Ishikawa (cell line): ENCODE results near the gene NTM.

Experiments used
- CEBPB ChIP-seq: IDR thresholded peaks from 2 replicates; pipeline ENCODE4 v1.6.1; 2012
- CREB1 ChIP-seq: IDR thresholded peaks from 2 replicates; pipeline ENCODE4 v1.6.1; 2012; ENCODE audit warnings: low read depth
- EGR1 ChIP-seq: IDR thresholded peaks from 2 replicates; pipeline ENCODE4 v1.6.1; 2012
- EP300 ChIP-seq: IDR thresholded peaks from 2 replicates; pipeline ENCODE4 v1.6.1; 2012; ENCODE audit warnings: borderline replicate concordance
- FOXM1 ChIP-seq: IDR thresholded peaks from 2 replicates; pipeline ENCODE4 v1.6.1; 2012; ENCODE audit warnings: low read depth, borderline replicate concordance
- NFIC ChIP-seq: IDR thresholded peaks from 2 replicates; pipeline ENCODE4 v1.6.1; 2012
- RAD21 ChIP-seq: IDR thresholded peaks from 2 replicates; pipeline ENCODE4 v1.6.1; 2012; ENCODE audit warnings: low read depth
- TAF1 ChIP-seq: IDR thresholded peaks from 2 replicates; pipeline ENCODE4 v1.6.1; 2012; ENCODE audit warnings: low read depth, mild to moderate bottlenecking
- TCF12 ChIP-seq: IDR thresholded peaks from 2 replicates; pipeline ENCODE4 v1.6.1; 2012; ENCODE audit warnings: low read depth
- TEAD4 ChIP-seq: IDR thresholded peaks from 2 replicates; pipeline ENCODE4 v1.6.1; 2012
- YY1 ChIP-seq: IDR thresholded peaks from 2 replicates; pipeline ENCODE4 v1.6.1; 2012; ENCODE audit warnings: low read depth
- ZBTB7A ChIP-seq: IDR thresholded peaks from 2 replicates; pipeline ENCODE4 v1.6.1; 2012; ENCODE audit warnings: low read depth
- TF ChIP-seq, protein P1 (sequence below): IDR thresholded peaks from 2 replicates; pipeline ENCODE4 v1.6.1; 2012; ENCODE audit warnings: low read depth, mild to moderate bottlenecking
- TF ChIP-seq, protein P2 (sequence below): IDR thresholded peaks from 2 replicates; pipeline ENCODE4 v1.6.1; 2012
- TF ChIP-seq, protein P3 (sequence below): IDR thresholded peaks from 2 replicates; pipeline ENCODE4 v1.6.1; 2012

Gene NTM

DNA sequence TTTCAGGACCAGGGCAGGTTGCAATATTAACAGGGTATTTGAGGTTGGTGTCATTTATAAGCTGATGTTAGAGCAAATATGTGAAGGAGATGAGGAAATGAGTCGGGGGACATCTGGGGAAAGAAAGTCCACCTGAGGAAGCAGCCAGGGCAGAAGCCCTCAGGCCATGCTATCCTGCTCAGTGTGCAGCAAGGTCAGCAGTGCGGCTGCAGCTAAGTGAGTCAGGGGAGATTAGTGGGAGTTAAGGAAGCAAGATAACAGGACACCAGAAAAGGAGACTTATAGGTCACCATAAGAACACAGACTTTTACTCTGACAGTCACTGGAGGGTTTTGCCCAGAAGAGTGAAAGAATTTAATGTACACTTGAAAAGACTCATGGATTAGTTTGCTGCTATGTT lies 468.9 kb downstream of the NTM start:
- no peak for TF ChIP-seq EGR1
- TF ChIP-seq, protein P1, sequence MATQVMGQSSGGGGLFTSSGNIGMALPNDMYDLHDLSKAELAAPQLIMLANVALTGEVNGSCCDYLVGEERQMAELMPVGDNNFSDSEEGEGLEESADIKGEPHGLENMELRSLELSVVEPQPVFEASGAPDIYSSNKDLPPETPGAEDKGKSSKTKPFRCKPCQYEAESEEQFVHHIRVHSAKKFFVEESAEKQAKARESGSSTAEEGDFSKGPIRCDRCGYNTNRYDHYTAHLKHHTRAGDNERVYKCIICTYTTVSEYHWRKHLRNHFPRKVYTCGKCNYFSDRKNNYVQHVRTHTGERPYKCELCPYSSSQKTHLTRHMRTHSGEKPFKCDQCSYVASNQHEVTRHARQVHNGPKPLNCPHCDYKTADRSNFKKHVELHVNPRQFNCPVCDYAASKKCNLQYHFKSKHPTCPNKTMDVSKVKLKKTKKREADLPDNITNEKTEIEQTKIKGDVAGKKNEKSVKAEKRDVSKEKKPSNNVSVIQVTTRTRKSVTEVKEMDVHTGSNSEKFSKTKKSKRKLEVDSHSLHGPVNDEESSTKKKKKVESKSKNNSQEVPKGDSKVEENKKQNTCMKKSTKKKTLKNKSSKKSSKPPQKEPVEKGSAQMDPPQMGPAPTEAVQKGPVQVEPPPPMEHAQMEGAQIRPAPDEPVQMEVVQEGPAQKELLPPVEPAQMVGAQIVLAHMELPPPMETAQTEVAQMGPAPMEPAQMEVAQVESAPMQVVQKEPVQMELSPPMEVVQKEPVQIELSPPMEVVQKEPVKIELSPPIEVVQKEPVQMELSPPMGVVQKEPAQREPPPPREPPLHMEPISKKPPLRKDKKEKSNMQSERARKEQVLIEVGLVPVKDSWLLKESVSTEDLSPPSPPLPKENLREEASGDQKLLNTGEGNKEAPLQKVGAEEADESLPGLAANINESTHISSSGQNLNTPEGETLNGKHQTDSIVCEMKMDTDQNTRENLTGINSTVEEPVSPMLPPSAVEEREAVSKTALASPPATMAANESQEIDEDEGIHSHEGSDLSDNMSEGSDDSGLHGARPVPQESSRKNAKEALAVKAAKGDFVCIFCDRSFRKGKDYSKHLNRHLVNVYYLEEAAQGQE = no peak
- TF ChIP-seq, protein P2, sequence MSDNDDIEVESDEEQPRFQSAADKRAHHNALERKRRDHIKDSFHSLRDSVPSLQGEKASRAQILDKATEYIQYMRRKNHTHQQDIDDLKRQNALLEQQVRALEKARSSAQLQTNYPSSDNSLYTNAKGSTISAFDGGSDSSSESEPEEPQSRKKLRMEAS = no peak
- no peak for TF ChIP-seq CREB1
- no peak for TF ChIP-seq TCF12
- TF ChIP-seq TEAD4 = no peak
- no peak for TF ChIP-seq FOXM1
- TF ChIP-seq YY1 = no peak
- TF ChIP-seq EP300 = no peak
- TF ChIP-seq RAD21 = no peak
- TF ChIP-seq NFIC = no peak
- no peak for TF ChIP-seq CEBPB
- TF ChIP-seq, protein P3, sequence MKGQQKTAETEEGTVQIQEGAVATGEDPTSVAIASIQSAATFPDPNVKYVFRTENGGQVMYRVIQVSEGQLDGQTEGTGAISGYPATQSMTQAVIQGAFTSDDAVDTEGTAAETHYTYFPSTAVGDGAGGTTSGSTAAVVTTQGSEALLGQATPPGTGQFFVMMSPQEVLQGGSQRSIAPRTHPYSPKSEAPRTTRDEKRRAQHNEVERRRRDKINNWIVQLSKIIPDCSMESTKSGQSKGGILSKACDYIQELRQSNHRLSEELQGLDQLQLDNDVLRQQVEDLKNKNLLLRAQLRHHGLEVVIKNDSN = no peak
- TF ChIP-seq ZBTB7A = no peak
- no peak for TF ChIP-seq TAF1

DNA sequence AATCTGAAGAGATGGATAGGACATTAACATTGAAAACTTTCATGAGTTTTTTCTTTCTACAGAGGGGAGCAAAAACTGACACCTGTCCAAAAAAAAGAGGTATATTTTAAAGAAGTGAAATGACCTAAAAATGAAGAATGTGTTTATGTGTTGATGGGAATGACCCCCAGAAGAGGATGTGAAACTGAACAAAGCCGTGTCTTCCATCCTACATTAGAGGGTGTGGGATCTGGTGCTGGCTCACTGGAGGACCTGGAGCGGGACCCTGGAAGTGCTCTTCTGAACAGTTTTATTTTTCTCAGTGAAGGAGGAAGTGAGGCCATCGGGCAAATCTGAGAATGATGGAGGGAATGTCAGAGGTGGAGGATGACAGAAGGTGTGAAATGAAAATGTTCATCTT lies 470.1 kb downstream of the NTM start:
- no peak for TF ChIP-seq RAD21
- no peak for TF ChIP-seq YY1
- no peak for TF ChIP-seq TAF1
- TF ChIP-seq TCF12 = no peak
- TF ChIP-seq ZBTB7A = no peak
- no peak for TF ChIP-seq CREB1

DNA sequence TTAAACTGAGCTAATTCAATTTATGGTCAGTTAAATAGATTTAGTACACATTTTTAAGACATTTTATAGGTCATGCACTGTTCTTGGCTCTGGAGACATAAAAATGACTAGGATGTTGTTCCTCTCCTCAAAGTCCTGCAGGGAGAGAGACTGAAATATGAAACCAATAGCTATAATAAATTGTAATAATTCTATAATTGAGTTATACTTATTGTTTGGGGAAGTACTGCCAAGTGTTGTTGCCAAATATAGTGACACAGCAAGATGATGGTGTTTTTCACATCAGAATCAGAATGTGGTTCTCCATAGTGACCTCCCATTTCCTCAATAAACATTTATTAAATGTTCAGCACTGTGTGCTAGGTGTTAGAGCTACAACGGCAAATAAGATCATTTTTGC lies 470.6 kb downstream of the NTM start:
- TF ChIP-seq EP300 = no peak
- TF ChIP-seq, protein P2 = no peak
- TF ChIP-seq NFIC = no peak
- TF ChIP-seq TEAD4 = no peak
- TF ChIP-seq ZBTB7A = no peak
- no peak for TF ChIP-seq TCF12
- TF ChIP-seq RAD21 = no peak
- TF ChIP-seq FOXM1 = no peak

DNA sequence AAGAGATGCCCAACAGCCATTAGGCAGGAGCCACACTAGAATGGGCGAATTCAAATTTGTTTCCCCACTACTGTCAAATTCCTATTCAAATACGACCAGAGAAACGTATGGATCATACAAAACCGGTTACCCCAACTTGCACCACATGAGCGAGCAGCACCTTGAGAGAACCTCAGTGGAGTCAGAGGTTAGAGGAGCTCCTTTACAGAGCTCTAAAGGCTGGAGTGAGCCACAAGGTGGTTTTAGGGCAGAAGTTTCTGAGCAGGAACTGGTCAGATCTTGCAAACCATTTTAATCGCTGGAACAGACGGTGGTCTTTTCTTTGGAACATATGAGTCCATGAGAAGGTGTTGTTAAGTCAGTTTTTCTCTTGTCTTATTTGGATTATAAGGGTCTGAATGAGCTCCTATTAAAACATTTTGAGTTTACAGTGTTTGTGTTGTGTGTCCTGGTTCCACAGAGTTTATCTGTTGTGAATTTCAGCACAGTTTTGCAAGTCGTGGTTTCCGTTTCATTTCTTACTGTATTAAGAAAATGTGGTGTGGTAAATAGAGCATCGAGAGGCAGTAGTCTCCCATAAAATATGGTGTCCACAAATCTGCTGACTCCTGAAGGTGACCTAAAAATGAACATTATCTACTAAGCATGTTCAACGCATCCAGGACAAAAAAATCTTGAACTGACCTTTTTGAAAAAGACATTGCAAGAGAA lies 471.7 kb downstream of the NTM start:
- TF ChIP-seq TAF1 = no peak
- no peak for TF ChIP-seq TCF12
- TF ChIP-seq, protein P3 = no peak

DNA sequence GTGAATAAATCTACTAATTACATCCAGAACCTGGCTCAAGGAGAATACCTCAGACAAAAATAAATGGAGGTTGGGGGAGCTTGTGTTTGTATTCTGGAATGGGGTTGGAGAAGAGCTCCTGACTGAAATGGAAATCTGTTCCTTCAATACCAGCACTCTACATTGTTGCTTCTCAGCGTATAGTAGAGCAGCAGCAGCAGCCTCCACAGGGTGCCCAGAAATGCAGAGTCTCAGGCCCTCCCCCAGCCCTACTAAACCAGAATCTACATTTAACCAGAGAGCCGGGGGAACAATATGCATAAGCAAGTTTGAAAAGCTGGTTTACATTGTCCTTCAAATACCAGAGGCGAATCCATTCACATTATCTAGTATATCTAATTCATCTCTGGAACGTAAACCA lies 474.8 kb downstream of the NTM start:
- no peak for TF ChIP-seq TAF1
- no peak for TF ChIP-seq ZBTB7A
- no peak for TF ChIP-seq TEAD4
- no peak for TF ChIP-seq YY1
- TF ChIP-seq RAD21 = no peak
- TF ChIP-seq, protein P1 = no peak
- no peak for TF ChIP-seq FOXM1
- TF ChIP-seq CEBPB = no peak
- TF ChIP-seq EGR1 = no peak
- TF ChIP-seq, protein P3 = no peak
- no peak for TF ChIP-seq EP300

DNA sequence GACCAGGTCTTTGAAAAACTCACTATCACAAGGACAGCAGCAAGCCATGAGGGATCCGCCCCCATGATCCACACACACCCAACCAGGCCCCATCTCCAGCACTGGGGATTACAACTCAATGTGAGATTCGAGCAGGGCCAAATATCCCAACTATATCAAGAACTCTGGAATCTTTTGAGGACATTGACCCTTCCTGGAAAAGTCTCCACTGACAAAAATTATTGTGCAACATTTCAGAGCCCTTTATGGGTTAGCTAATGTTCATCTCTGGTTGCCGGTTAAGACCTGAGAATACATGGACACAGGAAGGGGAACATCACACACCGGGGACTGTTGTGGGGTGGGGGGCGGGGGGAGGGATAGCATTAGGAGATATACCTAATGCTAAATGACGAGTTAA lies 479.1 kb downstream of the NTM start:
- TF ChIP-seq TEAD4 (no peak), NFIC (no peak), CREB1 (no peak), ZBTB7A (no peak), EGR1 (no peak), YY1 (no peak), TCF12 (no peak), RAD21 (no peak), CEBPB (no peak), EP300 (no peak), FOXM1 (no peak), TAF1 (no peak)
- TF ChIP-seq, protein P1 = no peak
- TF ChIP-seq, protein P2 = no peak
- TF ChIP-seq, protein P3 = no peak
